ENCODE data around the gene IFIT3.
A peak's percentile ranks its signal among the peaks of the same experiment; 100 is the strongest.

Gene IFIT3

GRCh38 chr10:89351780-89352597 is 24.2 kb downstream of the IFIT3 start:
- Histone ChIP-seq H3K27ac (peak overlapping the region; percentile 84 to 86), H3K4me3 (peak overlapping the region; percentile 7)
- DNase-seq (ENCODE audit: low spot score) = peak; percentile 84
- no peak for TF ChIP-seq CTCF (IDR thresholded peaks at IDR 0.05)

- DNase-seq (ENCODE audit: low spot score) = no peak
- Histone ChIP-seq H3K4me3 (no peak overlapping the region), H3K27ac (peak overlapping the region; percentile 84 to 86)
- TF ChIP-seq CTCF (IDR thresholded peaks at IDR 0.05) = no peak
Measured at GRCh38 chr10:89352802-89353201, 25.0 kb downstream of the IFIT3 start.

- no peak for TF ChIP-seq CTCF (IDR thresholded peaks at IDR 0.05)
- H3K4me3 ChIP-seq = no peak overlapping the region
Measured at GRCh38 chr10:89355394-89355931, 27.7 kb downstream of the IFIT3 start.

GRCh38 chr10:89357096-89357495 is 29.3 kb downstream of the IFIT3 start:
- Histone ChIP-seq H3K4me3 (no peak overlapping the region), H3K27ac (no peak overlapping the region)
- no peak for TF ChIP-seq CTCF (IDR thresholded peaks at IDR 0.05)
- DNase-seq (ENCODE audit: low spot score) = no peak

More at GRCh38 chr10:89355394-89355931, 27.7 kb downstream of the IFIT3 start:
- no peak for DNase-seq (ENCODE audit: low spot score)
- H3K27ac ChIP-seq = no peak overlapping the region

GRCh38 chr10:89357975-89358374 is 30.2 kb downstream of the IFIT3 start:
- no peak for DNase-seq (ENCODE audit: low spot score)
- H3K27ac ChIP-seq = no peak overlapping the region
- no peak overlapping the region for H3K4me3 ChIP-seq
- TF ChIP-seq CTCF (IDR thresholded peaks at IDR 0.05) = no peak

- DNase-seq (ENCODE audit: low spot score) = no peak
- H3K27ac ChIP-seq = no peak overlapping the region
- no peak overlapping the region for H3K4me3 ChIP-seq
- TF ChIP-seq CTCF (IDR thresholded peaks at IDR 0.05) = no peak
Measured at GRCh38 chr10:89360157-89360556, 32.4 kb downstream of the IFIT3 start.

- TF ChIP-seq CTCF (IDR thresholded peaks at IDR 0.05) = no peak
- Histone ChIP-seq H3K4me3 (no peak overlapping the region), H3K27ac (no peak overlapping the region)
- DNase-seq (ENCODE audit: low spot score) = no peak
Measured at GRCh38 chr10:89362929-89363328, 35.1 kb downstream of the IFIT3 start.

Data from coronary artery (tissue), 2 donors.